Measurements from ENCODE around the gene RECQL5.

RECQL5 gene

GRCh38 chr17:75666959-75667790, at the start of gene RECQL5, which contains the start of gene SAP30BP:
TSS of gene RECQL5 (minus strand) at chr17:75667154. CDS start at chr17:75666557, 597 bp downstream.
TSS of gene SAP30BP (plus strand) at chr17:75667338. CDS start at chr17:75667373, 35 bp downstream.
- peaks cover 16% of the 10 kb centered on the region for H3K4me1 Mint-ChIP-seq
- H3K27ac Mint-ChIP-seq, result no peak within 1 kb of the TSS
- DNase-seq (ENCODE audit: low spot score in 2 of 2), result peak; percentile 91 to 100
- no peak within 1 kb of the TSS for H3K4me3 Mint-ChIP-seq
- ATAC-seq, result peak; percentile 100
- peaks cover 61% of the 10 kb centered on the region for H3K36me3 Mint-ChIP-seq
- no peaks in the 10 kb centered on the region for H3K9me3 Mint-ChIP-seq

- Mint-ChIP-seq H3K9me3 (no peaks in the 10 kb centered on the region), H3K27ac (no peak overlapping the region), H3K4me3 (no peak overlapping the region), H3K36me3 (peaks cover 16% of the 10 kb centered on the region), H3K4me1 (no peaks in the 10 kb centered on the region)
- ATAC-seq (no peak), DNase-seq (ENCODE audit: low spot score in 2 of 2) (no peak)
These were observed 45.5 kb upstream of the RECQL5 start for GRCh38 chr17:75712446-75712845.

- DNase-seq (ENCODE audit: low spot score in 2 of 2) (no peak), ATAC-seq (no peak)
- no peaks in the 10 kb centered on the region for H3K9me3 Mint-ChIP-seq
- no peaks in the 10 kb centered on the region for H3K4me1 Mint-ChIP-seq
- peaks cover 68% of the 10 kb centered on the region for H3K36me3 Mint-ChIP-seq
- H3K27ac Mint-ChIP-seq, result peak overlapping the region; percentile 75
- H3K4me3 Mint-ChIP-seq, result no peak overlapping the region
These were observed 40.2 kb upstream of the RECQL5 start for GRCh38 chr17:75707079-75707571.

GRCh38 chr17:75706042-75706728, 39.2 kb upstream of the RECQL5 start:
- H3K36me3 Mint-ChIP-seq, result peaks cover 77% of the 10 kb centered on the region
- ATAC-seq, result no peak

GRCh38 chr17:75704963-75705875, 38.3 kb upstream of the RECQL5 start:
- Mint-ChIP-seq H3K27ac (peak overlapping the region; percentile 34), H3K36me3 (peaks cover 87% of the 10 kb centered on the region), H3K4me1 (no peaks in the 10 kb centered on the region), H3K4me3 (no peak overlapping the region), H3K9me3 (no peaks in the 10 kb centered on the region)
- DNase-seq (ENCODE audit: low spot score in 2 of 2), result no peak
- no peak for ATAC-seq

More at GRCh38 chr17:75706042-75706728, 39.2 kb upstream of the RECQL5 start:
- H3K4me1 Mint-ChIP-seq, result no peaks in the 10 kb centered on the region
- H3K27ac Mint-ChIP-seq, result peak overlapping the region; percentile 34
- H3K9me3 Mint-ChIP-seq, result no peaks in the 10 kb centered on the region
- no peak overlapping the region for H3K4me3 Mint-ChIP-seq
- DNase-seq (ENCODE audit: low spot score in 2 of 2), result no peak

GRCh38 chr17:75703591-75703990, 36.6 kb upstream of the RECQL5 start:
- no peak for DNase-seq (ENCODE audit: low spot score in 2 of 2)
- peaks cover 99% of the 10 kb centered on the region for H3K36me3 Mint-ChIP-seq
- no peak overlapping the region for H3K27ac Mint-ChIP-seq
- no peaks in the 10 kb centered on the region for H3K9me3 Mint-ChIP-seq
- no peak for ATAC-seq
- H3K4me1 Mint-ChIP-seq, result no peaks in the 10 kb centered on the region
- H3K4me3 Mint-ChIP-seq, result no peak overlapping the region

- Mint-ChIP-seq H3K4me1 (no peaks in the 10 kb centered on the region), H3K36me3 (peaks cover 97% of the 10 kb centered on the region), H3K27ac (no peak overlapping the region), H3K4me3 (no peak overlapping the region), H3K9me3 (no peaks in the 10 kb centered on the region)
- ATAC-seq (no peak), DNase-seq (ENCODE audit: low spot score in 2 of 2) (no peak)
These were observed 36.2 kb upstream of the RECQL5 start for GRCh38 chr17:75703191-75703590.

GRCh38 chr17:75701288-75701687, 34.3 kb upstream of the RECQL5 start:
- ATAC-seq (no peak), DNase-seq (ENCODE audit: low spot score in 2 of 2) (no peak)
- Mint-ChIP-seq H3K36me3 (peaks cover 97% of the 10 kb centered on the region), H3K9me3 (no peaks in the 10 kb centered on the region), H3K27ac (no peak overlapping the region), H3K4me1 (no peaks in the 10 kb centered on the region), H3K4me3 (no peak overlapping the region)

GRCh38 chr17:75698659-75699058, 31.7 kb upstream of the RECQL5 start:
- no peak for DNase-seq (ENCODE audit: low spot score in 2 of 2)
- H3K27ac Mint-ChIP-seq, result no peak overlapping the region
- no peak overlapping the region for H3K4me3 Mint-ChIP-seq
- ATAC-seq, result no peak
- peaks cover 92% of the 10 kb centered on the region for H3K36me3 Mint-ChIP-seq
- H3K9me3 Mint-ChIP-seq, result no peaks in the 10 kb centered on the region
- H3K4me1 Mint-ChIP-seq, result peaks cover 5% of the 10 kb centered on the region

GRCh38 chr17:75697651-75698291, 30.8 kb upstream of the RECQL5 start:
- ATAC-seq (no peak), DNase-seq (ENCODE audit: low spot score in 2 of 2) (no peak)
- Mint-ChIP-seq H3K4me3 (no peak overlapping the region), H3K27ac (peak overlapping the region; percentile 77), H3K9me3 (no peaks in the 10 kb centered on the region), H3K4me1 (peaks cover 5% of the 10 kb centered on the region), H3K36me3 (peaks cover 89% of the 10 kb centered on the region)

GRCh38 chr17:75695830-75696271, 28.9 kb upstream of the RECQL5 start:
- no peak overlapping the region for H3K27ac Mint-ChIP-seq
- no peak overlapping the region for H3K4me3 Mint-ChIP-seq
- no peaks in the 10 kb centered on the region for H3K9me3 Mint-ChIP-seq
- peaks cover 81% of the 10 kb centered on the region for H3K36me3 Mint-ChIP-seq
- ATAC-seq, result no peak
- H3K4me1 Mint-ChIP-seq, result peaks cover 20% of the 10 kb centered on the region
- DNase-seq (ENCODE audit: low spot score in 2 of 2), result no peak

GRCh38 chr17:75695141-75695829, 28.3 kb upstream of the RECQL5 start:
- H3K36me3 Mint-ChIP-seq, result peaks cover 81% of the 10 kb centered on the region
- ATAC-seq (no peak), DNase-seq (ENCODE audit: low spot score in 2 of 2) (no peak)
- no peak overlapping the region for H3K4me3 Mint-ChIP-seq
- no peaks in the 10 kb centered on the region for H3K9me3 Mint-ChIP-seq
- H3K27ac Mint-ChIP-seq, result no peak overlapping the region
- peaks cover 26% of the 10 kb centered on the region for H3K4me1 Mint-ChIP-seq

GRCh38 chr17:75694536-75694935, 27.6 kb upstream of the RECQL5 start:
- DNase-seq (ENCODE audit: low spot score in 2 of 2), result no peak
- peaks cover 30% of the 10 kb centered on the region for H3K4me1 Mint-ChIP-seq
- no peaks in the 10 kb centered on the region for H3K9me3 Mint-ChIP-seq
- H3K36me3 Mint-ChIP-seq, result peaks cover 77% of the 10 kb centered on the region
- no peak overlapping the region for H3K27ac Mint-ChIP-seq
- no peak overlapping the region for H3K4me3 Mint-ChIP-seq
- no peak for ATAC-seq
